H1 (cell line): ENCODE results near the gene BATF3. TPM values are rescaled to one million over a fixed set of nuclear protein-coding genes. Genes with fewer than 3 reads are reported as not detected.

ENCODE experiments used
- CTCF ChIA-PET: fragments of 300-600 bp; sonication (Branson Sonifier 250); formaldehyde crosslinking; loops from one replicate; lab custom pipeline; 2021; ENCODE audit not compliant: partially characterized antibody; lab: Charles Lee
- POLR2A ChIA-PET: fragments of 300-600 bp; sonication (Branson Sonifier 250); formaldehyde crosslinking; loops from one replicate; lab custom pipeline; 2021; ENCODE audit warnings: inconsistent platforms; ENCODE audit not compliant: partially characterized antibody; lab: Charles Lee
- DNase-seq, 2 experiments: peaks; one replicate each; pipeline versions ENCODE4 v3.0.0 to v3.0.0-alpha.2; 2010 to 2022; ENCODE audit warnings: low spot score in 2 of 2, low read depth in 1 of 2, mixed read lengths in 1 of 2
- FAIRE-seq: peaks from 2 replicates; lab custom pipeline; 2011; peaks lifted over from hg19 to GRCh38; lab: Jason Lieb, UNC
- H2AFZ ChIP-seq: 2 replicates; pipeline ENCODE4 v1.8.1; 2012; ENCODE audit warnings: low read length, inconsistent platforms
- H2AK5ac ChIP-seq: 2 replicates; pipeline ENCODE4 v1.6.1; 2013; ENCODE audit warnings: low read depth, low read length
- H2BK120ac ChIP-seq: replicated peaks from 2 replicates; pipeline ENCODE3; 2013; ENCODE audit warnings: low read depth, low read length, inconsistent platforms
- H2BK12ac ChIP-seq: 2 replicates; pipeline ENCODE4 v1.6.1; 2013; ENCODE audit warnings: low read depth, low read length
- H2BK15ac ChIP-seq: 2 replicates; pipeline ENCODE4 v1.6.1; 2013; ENCODE audit warnings: low read length
- H2BK20ac ChIP-seq: 2 replicates; pipeline ENCODE4 v1.6.1; 2013; ENCODE audit warnings: low read length
- H2BK5ac ChIP-seq: 2 replicates; pipeline ENCODE4 v1.6.1; 2013; ENCODE audit warnings: low read depth, low read length
- H3K14ac ChIP-seq: 2 replicates; pipeline ENCODE4 v1.6.1; 2013; ENCODE audit warnings: inconsistent platforms; ENCODE audit not compliant: insufficient read length
- H3K18ac ChIP-seq: 2 replicates; pipeline ENCODE4 v1.6.1; 2013; ENCODE audit warnings: low read length; ENCODE audit errors: extremely low read depth
- H3K23ac ChIP-seq: 2 replicates; pipeline ENCODE4 v1.6.1; 2013; ENCODE audit warnings: inconsistent platforms; ENCODE audit not compliant: insufficient read length
- H3K23me2 ChIP-seq: 2 replicates; pipeline ENCODE4 v1.6.1; 2013; ENCODE audit warnings: low read depth, low read length
- H3K27ac ChIP-seq: 2 replicates; pipeline ENCODE4 v1.6.1; 2011; ENCODE audit warnings: low read depth, low read length, inconsistent platforms
- H3K27me3 ChIP-seq, 4 experiments: replicated peaks in 1 of 4; 1 replicate in 1 of 4; 2 replicates in 3 of 4; pipeline versions ENCODE4 v1.6.1 to v1.8.1; 2011 to 2013; ENCODE audit warnings: low read length in 3 of 4, mild to moderate bottlenecking in 3 of 4, inconsistent platforms in 2 of 4, mixed read lengths in 2 of 4, moderate library complexity in 1 of 4; ENCODE audit not compliant: control insufficient read depth in 3 of 4, insufficient read depth in 3 of 4; ENCODE audit errors: extremely low read depth in 1 of 4
- H3K36me3 ChIP-seq, 4 experiments: 2 replicates each; pipeline versions ENCODE4 v1.6.1 to v1.8.1; 2011 to 2013; ENCODE audit warnings: mild to moderate bottlenecking in 4 of 4, low read length in 3 of 4, moderate library complexity in 2 of 4, control low read depth in 1 of 4, inconsistent platforms in 1 of 4; ENCODE audit not compliant: insufficient read depth in 4 of 4, control insufficient read depth in 2 of 4
- H3K4ac ChIP-seq: replicated peaks from 2 replicates; pipeline ENCODE3; 2013; ENCODE audit warnings: low read length, low read depth, mixed read lengths, inconsistent platforms; ENCODE audit not compliant: insufficient read length
- H3K4me1 ChIP-seq, 4 experiments: replicated peaks in 1 of 4; 1 replicate in 1 of 4; 2 replicates in 3 of 4; pipeline versions ENCODE4 v1.6.1 to v1.8.1; 2011 to 2013; ENCODE audit warnings: low read length in 3 of 4, inconsistent platforms in 2 of 4, mixed read lengths in 1 of 4; ENCODE audit not compliant: insufficient read depth in 4 of 4, control insufficient read depth in 3 of 4
- H3K4me2 ChIP-seq, 2 experiments: 2 replicates each; pipeline versions ENCODE4 v1.6.1 to v1.8.1; 2011 to 2013; ENCODE audit warnings: low read depth in 2 of 2, low read length in 2 of 2, control low read depth in 1 of 2, inconsistent platforms in 1 of 2, mild to moderate bottlenecking in 1 of 2; ENCODE audit not compliant: insufficient read depth in 1 of 2
- H3K4me3 ChIP-seq, 4 experiments: fragments of 200-600, 300-600 bp in 1 of 4; sonication (generic), shearing (Covaris generic), sonication (Bioruptor Twin) in 1 of 4; 2 replicates each; pipeline versions ENCODE4 v1.5.1 to v1.8.1; 2011 to 2016; ENCODE audit warnings: low read length in 4 of 4, low read depth in 3 of 4, control low read depth in 2 of 4, inconsistent platforms in 2 of 4, mild to moderate bottlenecking in 2 of 4, mixed read lengths in 1 of 4, moderate library complexity in 1 of 4; ENCODE audit not compliant: insufficient read depth in 2 of 4; ENCODE audit errors: extremely low read depth in 1 of 4
- H3K56ac ChIP-seq: replicated peaks from 2 replicates; pipeline ENCODE3; 2013; ENCODE audit warnings: low read depth, mild to moderate bottlenecking, mixed read lengths, low read length, inconsistent platforms; ENCODE audit not compliant: insufficient read length
- H3K79me1 ChIP-seq: 2 replicates; pipeline ENCODE4 v1.6.1; 2013; ENCODE audit warnings: low read depth, low read length, control low read depth
- H3K79me2 ChIP-seq, 2 experiments: 2 replicates each; pipeline versions ENCODE4 v1.6.1 to v1.8.1; 2012 to 2013; ENCODE audit warnings: low read length in 2 of 2, mild to moderate bottlenecking in 2 of 2, inconsistent platforms in 1 of 2; ENCODE audit not compliant: insufficient read depth in 2 of 2, control insufficient read depth in 1 of 2
- H3K9ac ChIP-seq, 4 experiments: replicated peaks in 1 of 4; 1 replicate in 1 of 4; 2 replicates in 3 of 4; pipeline versions ENCODE4 v1.6.1 to v1.8.1; 2011 to 2013; ENCODE audit warnings: low read depth in 3 of 4, low read length in 3 of 4, control low read depth in 2 of 4, mild to moderate bottlenecking in 2 of 4, moderate library complexity in 2 of 4, inconsistent platforms in 1 of 4; ENCODE audit errors: extremely low read depth in 1 of 4
- H3K9me3 ChIP-seq, 2 experiments: 2 replicates each; pipeline versions ENCODE4 v1.6.1 to v1.8.1; 2012 to 2013; ENCODE audit warnings: mild to moderate bottlenecking in 2 of 2, moderate library complexity in 2 of 2, control low read depth in 1 of 2, inconsistent platforms in 1 of 2, low read depth in 1 of 2, low read length in 1 of 2, mixed read lengths in 1 of 2; ENCODE audit not compliant: insufficient read depth in 2 of 2
- H4K20me1 ChIP-seq, 2 experiments: replicated peaks in 1 of 2; 2 replicates each; pipeline versions ENCODE3 to v1.8.1; 2011 to 2013; ENCODE audit warnings: inconsistent platforms in 2 of 2, low read length in 2 of 2, mild to moderate bottlenecking in 1 of 2; ENCODE audit not compliant: insufficient read depth in 2 of 2, control insufficient read depth in 1 of 2
- H4K5ac ChIP-seq: 2 replicates; pipeline ENCODE4 v1.6.1; 2013; ENCODE audit warnings: low read length, low read depth, mixed read lengths, inconsistent platforms; ENCODE audit not compliant: insufficient read length
- H4K8ac ChIP-seq: 2 replicates; pipeline ENCODE4 v1.8.0; 2013; ENCODE audit warnings: mild to moderate bottlenecking, moderate library complexity, low read length, inconsistent platforms; ENCODE audit not compliant: insufficient read depth; ENCODE audit errors: extremely low read depth
- H4K91ac ChIP-seq: replicated peaks from 2 replicates; pipeline ENCODE3; 2013; ENCODE audit warnings: low read length, mixed read lengths, inconsistent platforms; ENCODE audit not compliant: insufficient read length
- NANOG ChIP-seq: IDR thresholded peaks from 2 replicates; pipeline ENCODE4 v1.6.1; 2011; ENCODE audit warnings: low read length, low read depth, mild to moderate bottlenecking, inconsistent platforms; ENCODE audit not compliant: insufficient read depth, poor library complexity, severe bottlenecking
- WGBS, 2 experiments: shearing (Covaris generic) in 1 of 2; methylation state at CpG; one replicate each; pipeline versions ENCODE4 v1.1.6 to v1.1.7; 2013 to 2015; ENCODE audit warnings: low lambda C conversion rate in 2 of 2, mixed read lengths in 2 of 2, inconsistent platforms in 1 of 2, low coverage in 1 of 2, missing lambda C conversion rate in 1 of 2; ENCODE audit not compliant: insufficient replicate concordance in 2 of 2, insufficient coverage in 1 of 2, insufficient read length in 1 of 2; ENCODE audit errors: extremely low coverage in 1 of 2, missing lambda C conversion rate in 1 of 2; 5-methylcytosine and 5-hydroxymethylcytosine counted together
- polyA plus RNA-seq, 7 experiments: library from polyadenylated mRNA; depleted of rRNA in 3 of 7; stranded (reverse) in 5 of 7; unstranded in 2 of 7; fragments of >200 nt in 5 of 7; fragments of 200-250 nt in 2 of 7; gene quantifications; 1 replicate in 5 of 7; 2 replicates in 1 of 7; 4 replicates in 1 of 7; pipeline versions ENCODE4 v1.2.1 to v1.2.3, GENCODE V29; 2011 to 2013; ENCODE audit warnings: missing spikeins in 2 of 7, mixed read lengths in 2 of 7
- total RNA-seq: library from RNA; stranded (reverse); fragmentation: NEBNext Ultra II Directional; extraction: Animal tissue kit (Norgen Biotek cat#: 25700); gene quantifications from 2 replicates; pipeline ENCODE4 v1.2.1, GENCODE V29; 2021

Gene BATF3
- total and polyA plus RNA-seq, 2 of the 8 experiments (the other 6 are each of a cell fraction or from before 2014, with no cell fraction given), result 6.3 TPM

DNA sequence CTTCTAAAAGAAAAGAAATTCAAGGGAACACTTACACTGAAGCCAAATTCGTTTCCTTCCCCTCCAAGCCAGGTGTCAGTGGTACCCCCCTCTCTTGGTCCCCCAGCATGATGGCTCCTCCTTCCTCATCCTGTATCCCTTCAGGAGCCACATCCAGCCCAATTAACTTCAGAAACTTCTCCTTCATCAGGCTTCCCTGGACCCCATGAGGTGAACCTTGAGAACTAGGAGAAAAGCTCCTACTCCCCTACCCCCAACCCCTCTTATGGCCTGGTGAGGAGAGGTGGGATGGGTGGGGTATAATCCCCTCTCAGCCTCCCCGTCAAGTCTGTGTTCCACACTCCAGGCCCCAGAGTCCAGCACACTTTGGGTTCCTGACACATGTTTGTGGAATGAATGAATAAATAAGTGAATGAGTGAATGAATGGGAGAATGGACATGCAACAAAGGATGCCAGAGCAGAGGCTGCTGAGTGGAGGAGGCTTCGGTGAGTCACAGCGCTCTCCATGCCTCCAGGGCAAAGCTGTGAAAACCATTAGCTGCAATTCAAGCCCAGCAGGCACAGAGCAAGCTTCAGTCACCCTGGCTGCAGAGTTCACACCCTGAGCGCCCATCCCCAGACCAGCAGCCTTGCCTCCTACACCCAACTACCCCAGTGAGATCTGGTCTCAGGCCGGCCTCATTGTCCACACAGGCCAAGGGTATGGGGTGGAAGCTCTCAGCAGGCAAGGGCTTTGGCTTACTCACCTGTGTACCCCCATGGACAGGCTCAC, 43.8 kb downstream of the BATF3 start:
- H2BK5ac ChIP-seq, result no peak overlapping the region
- no peak overlapping the region for H2BK20ac ChIP-seq
- no peak overlapping the region for H4K5ac ChIP-seq
- TF ChIP-seq NANOG, result no peak
- peaks cover 3% of the 10 kb centered on the region in 2 experiments; a peak in 2 of 4 replicates for H3K9me3 ChIP-seq
- H3K23me2 ChIP-seq, result peaks cover 3% of the 10 kb centered on the region; the same call in 1 of the 2 replicates
- H2BK15ac ChIP-seq, result no peak overlapping the region
- no peaks in the 10 kb centered on the region for H3K36me3 ChIP-seq
- no peak overlapping the region for H4K8ac ChIP-seq
- no peak overlapping the region for H2BK12ac ChIP-seq
- ChIA-PET POLR2A (interaction anchor here (0.5 to 1.1 kb wide), 4 partner anchors 9 to 1062 kb away, joined by 3 read pairs; no protein-coding TSS in a partner anchor), CTCF (interaction anchor here (0.6 to 1.9 kb wide), 3 partner anchors 9 to 14 kb away, joined by 3 to 11 read pairs (median 3); no protein-coding TSS in a partner anchor)
- H3K23ac ChIP-seq, result no peak overlapping the region
- no peak overlapping the region for H3K56ac ChIP-seq
- H2AK5ac ChIP-seq, result no peak overlapping the region
- no peak overlapping the region for H4K91ac ChIP-seq
- no peak overlapping the region for H2BK120ac ChIP-seq
- no peak overlapping the region for H3K27ac ChIP-seq
- no peaks in the 10 kb centered on the region for H3K79me2 ChIP-seq
- H2AFZ ChIP-seq, result no peak overlapping the region
- H3K4me1 ChIP-seq, result peaks cover 0 to 7% (median under 1%) of the 10 kb centered on the region in 4 experiments; a peak in 2 of 7 replicates
- H3K4me2 ChIP-seq, result no peak overlapping the region
- DNase-seq (no peak), FAIRE-seq (no peak)
- H3K4me3 ChIP-seq, result no peak overlapping the region
- H3K14ac ChIP-seq, result no peak overlapping the region
- H3K18ac ChIP-seq, result no peak overlapping the region
- H4K20me1 ChIP-seq, result no peaks in the 10 kb centered on the region
- no peaks in the 10 kb centered on the region for H3K27me3 ChIP-seq
- H3K79me1 ChIP-seq, result no peaks in the 10 kb centered on the region
- no peak overlapping the region for H3K4ac ChIP-seq
- 78% methylated on average over 6 of the region's 6 CpGs; no CpG with 5 or more reads in 1 of the 2 experiments for WGBS, 2 experiments
- H3K9ac ChIP-seq, result no peak overlapping the region
